HepG2 (cell line): ENCODE measurements around the gene OSCP1. TPM values are rescaled to one million over a fixed set of nuclear protein-coding genes. Genes with fewer than 3 reads are reported as not detected.

ENCODE experiments used
- REPIN1 ChIP-seq: sonication (generic); formaldehyde crosslinking; IDR thresholded peaks from 2 replicates; pipeline ENCODE4 v1.8.0; 2022; ENCODE audit warnings: missing genetic modification reagents, low read depth, mild to moderate bottlenecking, borderline replicate concordance
- polyA plus RNA-seq, 8 experiments: library from polyadenylated mRNA; depleted of rRNA in 3 of 8; stranded (reverse) in 7 of 8; unstranded in 1 of 8; fragments of >200 nt; fragmentation: Illumina TruSeq in 4 of 8; extraction: Trizol in 4 of 8; gene quantifications; 2 replicates each; pipeline versions ENCODE4 v1.2.1 to v1.2.3, GENCODE V29; 2011 to 2016; ENCODE audit warnings: low read depth in 4 of 8, missing spikeins in 1 of 8, mixed read lengths in 1 of 8; ENCODE audit not compliant: insufficient read depth in 1 of 8
- total RNA-seq, 5 experiments: library from RNA; depleted of rRNA; stranded (reverse); fragments of >200 nt; fragmentation: Illumina TruSeq; extraction: Trizol; gene quantifications; 2 replicates each; pipeline ENCODE4 v1.2.3, GENCODE V29; 2016; ENCODE audit warnings: low read depth in 1 of 5
- TF ChIP-seq, protein P1 (sequence below): sonication (generic); formaldehyde crosslinking; IDR thresholded peaks from one replicate; pipeline ENCODE4 v1.5.1; 2020; ENCODE audit warnings: mild to moderate bottlenecking, missing genetic modification reagents; ENCODE audit errors: not compliant biosample characterization

The OSCP1 gene
- total and polyA plus RNA-seq, 2 of the 13 experiments (the other 11 are each of a cell fraction or from before 2014, with no cell fraction given) = 0.60 to 0.84 TPM

DNA sequence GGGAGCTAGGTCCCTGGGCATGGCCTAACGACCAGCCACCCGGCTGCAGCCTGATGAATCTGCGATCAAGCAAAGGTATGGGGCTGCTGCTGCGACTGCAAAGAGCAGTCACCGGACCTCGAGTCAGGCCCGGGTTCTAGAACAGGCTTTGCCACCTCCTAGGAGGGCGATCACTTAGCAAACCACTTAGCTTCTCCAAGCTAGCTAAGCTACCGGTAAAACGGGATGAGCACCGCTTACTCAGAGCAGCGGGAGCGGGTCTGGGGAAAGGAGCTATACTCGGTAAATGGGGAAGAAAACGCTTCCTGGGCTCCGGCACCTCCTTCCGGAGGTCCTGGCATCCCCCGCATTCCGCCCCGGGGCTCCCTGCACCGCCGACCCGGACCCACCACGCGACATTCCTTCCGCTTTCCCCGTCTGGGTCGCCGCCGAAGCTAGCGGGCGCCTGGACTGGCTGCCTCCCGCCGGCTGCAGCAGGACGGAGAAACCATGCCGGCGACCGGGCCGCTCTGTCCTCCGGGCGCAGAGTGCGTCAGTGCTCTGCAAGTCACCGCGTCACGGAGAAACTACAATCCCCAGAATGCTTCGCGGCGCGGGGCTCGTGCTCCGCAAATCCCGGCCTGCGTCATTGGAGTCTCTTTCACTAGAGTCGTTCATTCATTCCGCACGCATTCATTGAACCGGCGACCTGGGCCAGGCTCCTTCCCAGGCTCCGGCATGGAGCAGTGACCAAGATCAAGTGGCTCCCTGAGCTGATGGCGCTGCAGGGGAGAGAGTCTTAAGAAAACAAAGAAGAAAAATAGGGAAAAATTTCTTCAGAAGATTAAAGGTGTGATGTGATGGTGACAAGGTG is 52.6 kb downstream of the OSCP1 start, which contains the start of gene LSM10 (continued):
- TF ChIP-seq, protein P1, sequence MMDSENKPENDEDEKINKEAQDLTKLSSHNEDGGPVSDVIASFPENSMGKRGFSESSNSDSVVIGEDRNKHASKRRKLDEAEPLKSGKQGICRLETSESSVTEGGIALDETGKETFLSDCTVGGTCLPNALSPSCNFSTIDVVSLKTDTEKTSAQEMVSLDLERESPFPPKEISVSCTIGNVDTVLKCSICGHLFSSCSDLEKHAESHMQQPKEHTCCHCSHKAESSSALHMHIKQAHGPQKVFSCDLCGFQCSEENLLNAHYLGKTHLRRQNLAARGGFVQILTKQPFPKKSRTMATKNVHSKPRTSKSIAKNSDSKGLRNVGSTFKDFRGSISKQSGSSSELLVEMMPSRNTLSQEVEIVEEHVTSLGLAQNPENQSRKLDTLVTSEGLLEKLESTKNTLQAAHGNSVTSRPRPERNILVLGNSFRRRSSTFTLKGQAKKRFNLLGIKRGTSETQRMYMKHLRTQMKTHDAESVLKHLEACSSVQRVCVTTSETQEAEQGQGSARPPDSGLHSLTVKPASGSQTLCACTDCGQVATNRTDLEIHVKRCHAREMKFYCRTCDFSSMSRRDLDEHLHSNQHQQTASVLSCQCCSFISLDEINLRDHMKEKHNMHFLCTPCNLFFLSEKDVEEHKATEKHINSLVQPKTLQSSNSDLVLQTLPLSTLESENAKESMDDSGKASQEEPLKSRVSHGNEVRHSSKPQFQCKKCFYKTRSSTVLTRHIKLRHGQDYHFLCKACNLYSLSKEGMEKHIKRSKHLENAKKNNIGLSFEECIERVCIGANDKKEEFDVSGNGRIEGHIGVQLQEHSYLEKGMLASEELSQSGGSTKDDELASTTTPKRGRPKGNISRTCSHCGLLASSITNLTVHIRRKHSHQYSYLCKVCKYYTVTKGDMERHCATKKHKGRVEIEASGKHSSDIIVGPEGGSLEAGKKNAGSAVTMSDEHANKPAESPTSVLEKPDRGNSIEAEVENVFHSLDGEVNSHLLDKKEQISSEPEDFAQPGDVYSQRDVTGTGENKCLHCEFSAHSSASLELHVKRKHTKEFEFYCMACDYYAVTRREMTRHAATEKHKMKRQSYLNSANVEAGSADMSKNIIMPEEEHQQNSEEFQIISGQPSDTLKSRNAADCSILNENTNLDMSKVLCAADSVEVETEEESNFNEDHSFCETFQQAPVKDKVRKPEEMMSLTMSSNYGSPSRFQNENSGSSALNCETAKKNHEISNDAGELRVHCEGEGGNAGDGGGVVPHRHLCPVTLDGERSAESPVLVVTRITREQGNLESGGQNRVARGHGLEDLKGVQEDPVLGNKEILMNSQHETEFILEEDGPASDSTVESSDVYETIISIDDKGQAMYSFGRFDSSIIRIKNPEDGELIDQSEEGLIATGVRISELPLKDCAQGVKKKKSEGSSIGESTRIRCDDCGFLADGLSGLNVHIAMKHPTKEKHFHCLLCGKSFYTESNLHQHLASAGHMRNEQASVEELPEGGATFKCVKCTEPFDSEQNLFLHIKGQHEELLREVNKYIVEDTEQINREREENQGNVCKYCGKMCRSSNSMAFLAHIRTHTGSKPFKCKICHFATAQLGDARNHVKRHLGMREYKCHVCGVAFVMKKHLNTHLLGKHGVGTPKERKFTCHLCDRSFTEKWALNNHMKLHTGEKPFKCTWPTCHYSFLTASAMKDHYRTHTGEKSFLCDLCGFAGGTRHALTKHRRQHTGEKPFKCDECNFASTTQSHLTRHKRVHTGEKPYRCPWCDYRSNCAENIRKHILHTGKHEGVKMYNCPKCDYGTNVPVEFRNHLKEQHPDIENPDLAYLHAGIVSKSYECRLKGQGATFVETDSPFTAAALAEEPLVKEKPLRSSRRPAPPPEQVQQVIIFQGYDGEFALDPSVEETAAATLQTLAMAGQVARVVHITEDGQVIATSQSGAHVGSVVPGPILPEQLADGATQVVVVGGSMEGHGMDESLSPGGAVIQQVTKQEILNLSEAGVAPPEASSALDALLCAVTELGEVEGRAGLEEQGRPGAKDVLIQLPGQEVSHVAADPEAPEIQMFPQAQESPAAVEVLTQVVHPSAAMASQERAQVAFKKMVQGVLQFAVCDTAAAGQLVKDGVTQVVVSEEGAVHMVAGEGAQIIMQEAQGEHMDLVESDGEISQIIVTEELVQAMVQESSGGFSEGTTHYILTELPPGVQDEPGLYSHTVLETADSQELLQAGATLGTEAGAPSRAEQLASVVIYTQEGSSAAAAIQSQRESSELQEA (CRISPR knock-in tag) = peak; percentile 24
- peak; percentile 66; the same call in 1 of the 2 replicates for TF ChIP-seq REPIN1 (CRISPR knock-in tag)
